Spleen (tissue), 11 donors: ENCODE measurements around the gene PTGER1. TPM values are rescaled to one million over a fixed set of nuclear protein-coding genes. Genes with fewer than 3 reads are reported as not detected.

ENCODE experiments used
- DNase-seq: peaks from one replicate; pipeline ENCODE4 v3.0.0-alpha.2; 2020
- H3K27ac ChIP-seq, 8 donors: fragments of 200-600 bp; sonication (generic) in 7 of 8; 1 replicate in 4 of 8; 2 replicates in 4 of 8; pipeline versions ENCODE4 v1.5.0 to v1.8.0; 2016 to 2021; ENCODE audit warnings: inconsistent platforms in 4 of 8, mild to moderate bottlenecking in 4 of 8, moderate library complexity in 1 of 8
- H3K27me3 ChIP-seq, 7 donors: fragments of 200-600 bp; sonication (generic) in 6 of 7; replicated peaks in 1 of 7; 1 replicate in 4 of 7; 2 replicates in 3 of 7; pipeline versions ENCODE4 v1.5.0 to v1.8.0; 2016 to 2021; ENCODE audit warnings: inconsistent platforms in 3 of 7, mild to moderate bottlenecking in 1 of 7
- H3K36me3 ChIP-seq, 6 donors: fragments of 200-600 bp; sonication (generic) in 5 of 6; 1 replicate in 4 of 6; 2 replicates in 2 of 6; pipeline versions ENCODE4 v1.5.0 to v1.8.0; 2016 to 2021; ENCODE audit warnings: inconsistent platforms in 2 of 6
- H3K4me1 ChIP-seq, 6 donors: fragments of 200-600 bp; sonication (generic) in 5 of 6; 1 replicate in 3 of 6; 2 replicates in 3 of 6; pipeline versions ENCODE4 v1.5.0 to v1.8.0; 2016 to 2021; ENCODE audit warnings: inconsistent platforms in 3 of 6
- H3K4me3 ChIP-seq, 8 donors: fragments of 200-600 bp; sonication (generic) in 7 of 8; 1 replicate in 4 of 8; 2 replicates in 4 of 8; pipeline versions ENCODE4 v1.5.0 to v1.8.0; 2016 to 2021; ENCODE audit warnings: inconsistent platforms in 4 of 8, mild to moderate bottlenecking in 4 of 8, moderate library complexity in 2 of 8
- H3K9me3 ChIP-seq, 8 donors: fragments of 200-600 bp; sonication (generic) in 7 of 8; 1 replicate in 4 of 8; 2 replicates in 4 of 8; pipeline versions ENCODE4 v1.5.0 to v1.8.0; 2016 to 2021; ENCODE audit warnings: inconsistent platforms in 4 of 8
- CTCF ChIP-seq, 11 experiments: fragments of 200-600 bp in 7 of 11; fragments of 450-650 bp in 4 of 11; sonication (generic) in 4 of 11; IDR thresholded peaks in 8 of 11; conservative IDR thresholded peaks in 3 of 11; 1 replicate in 7 of 11; 2 replicates in 4 of 11; pipeline versions ENCODE4 v1.4.0 to v1.8.0; 2016 to 2021; ENCODE audit warnings: antibody characterized with exemption in 11 of 11, inconsistent platforms in 4 of 11, mild to moderate bottlenecking in 1 of 11
- POLR2A ChIP-seq, 3 donors: fragments of 450-650 bp; IDR thresholded peaks; one replicate each; pipeline ENCODE4 v1.5.1; 2017; ENCODE audit warnings: antibody characterized with exemption in 3 of 3, mild to moderate bottlenecking in 1 of 3
- POLR2AphosphoS5 ChIP-seq, 3 donors: sonication (generic); formaldehyde crosslinking; IDR thresholded peaks; one replicate each; pipeline ENCODE4 v1.5.1; 2017; ENCODE audit warnings: antibody characterized with exemption in 3 of 3
- WGBS, 5 donors: extraction: QIAGEN DNeasy Blood & Tissue Kit in 3 of 5; methylation state at CpG; one replicate each; pipeline versions ENCODE4 v1.1.5 to v1.1.7; 2013 to 2018; 5-methylcytosine and 5-hydroxymethylcytosine counted together
- intact Hi-C: fragments of 100-400 bp; cut with DNase I; formaldehyde crosslinking; loops from one replicate; pipeline ENCODE4 v1.15.0; 2023; ENCODE audit warnings: low total_unique reads
- polyA plus RNA-seq, 3 donors: library from polyadenylated mRNA; stranded (reverse); fragments of 200-250 nt; gene quantifications; one replicate each; pipeline ENCODE4 v1.2.1, GENCODE V29; 2013
- total RNA-seq, 7 donors: library from RNA; depleted of rRNA in 3 of 7; stranded (reverse); fragments of >200 nt in 3 of 7; fragmentation: NEBNext Ultra II Directional in 4 of 7; extraction: Animal tissue kit (Norgen Biotek cat#: 25700) in 4 of 7; gene quantifications; one replicate each; pipeline versions ENCODE4 v1.1.0 to v1.2.1, GENCODE V29; 2016 to 2021
- donor health status: healthy with polysubstance abuse.
- donor health status: DM: no; HTN: no; CAD: no; lungs with moderate emphysema.
- donor health status: DM: no; HTN: no; CAD: no.
- donor health status: Bipolar disorder and iron deficiency.
- donor health status: healthy.
- donor health status: DM: no; HTN: no; CAD: no.
- donor health status: DM: yes; HTN: yes; CAD: no.

PTGER1 gene
- total and polyA plus RNA-seq, 10 donors: 1.8 to 26.8 (median 8.0) TPM

GRCh38 chr19:14496029-14496833 is 21.1 kb upstream of the PTGER1 start, which contains the start of gene GIPC1:
Gene GIPC1 (minus strand): TSS chr19:14496127. CDS start chr19:14482976, 13,151 bp downstream.
- Histone ChIP-seq H3K36me3 (peaks cover 0 to 17% (median 4%) of the 10 kb centered on the region in 6 donors), H3K27ac (peak within 1 kb of the TSS; percentile 3 to 83 (median 75)), H3K9me3 (no peaks in the 10 kb centered on the region), H3K4me1 (peaks cover 22 to 44% (median 36%) of the 10 kb centered on the region in 6 donors), H3K27me3 (no peaks in the 10 kb centered on the region), H3K4me3 (peak within 1 kb of the TSS; percentile 65 to 91 (median 72))
- 6 to 13% (median 7%) methylated on average over 39 to 71 of the region's 71 CpGs for WGBS, 5 donors
- intact Hi-C loops: no loop called here
- DNase-seq: peak; percentile 93
- TF ChIP-seq POLR2AphosphoS5 (IDR thresholded peaks at IDR 0.05): peak; percentile 75 to 86 (median 83)
- TF ChIP-seq CTCF (IDR thresholded peaks at IDR 0.05 in 8 of 11, conservative IDR thresholded peaks at IDR 0.05 in 3 of 11): peak in 1 of 11 experiments; percentile 18
- no peak for TF ChIP-seq POLR2A (IDR thresholded peaks at IDR 0.05)

- intact Hi-C loops: no loop called here
- 0 to 2% (median 1%) methylated on average over 2 to 28 of the region's 28 CpGs for WGBS, 5 donors
- peak overlapping the region; percentile 3 to 83 (median 75) for H3K27ac ChIP-seq
- TF ChIP-seq CTCF (IDR thresholded peaks at IDR 0.05 in 8 of 11, conservative IDR thresholded peaks at IDR 0.05 in 3 of 11) (no peak), POLR2AphosphoS5 (IDR thresholded peaks at IDR 0.05) (no peak), POLR2A (IDR thresholded peaks at IDR 0.05) (no peak)
- DNase-seq: no peak
- peaks cover 0 to 23% (median 7%) of the 10 kb centered on the region in 6 donors for H3K36me3 ChIP-seq
- H3K27me3 ChIP-seq: no peaks in the 10 kb centered on the region
- no peaks in the 10 kb centered on the region for H3K9me3 ChIP-seq
- H3K4me3 ChIP-seq: peak overlapping the region; percentile 65 to 91 (median 72)
- peaks cover 22 to 44% (median 36%) of the 10 kb centered on the region in 6 donors for H3K4me1 ChIP-seq
Observed at GRCh38 chr19:14495672-14496028, 20.5 kb upstream of the PTGER1 start.

GRCh38 chr19:14494910-14495671 is 19.9 kb upstream of the PTGER1 start:
- no peak for DNase-seq
- intact Hi-C loops: no loop called here
- H3K36me3 ChIP-seq: peaks cover 0 to 28% (median 9%) of the 10 kb centered on the region in 6 donors
- 31 to 44% (median 39%) methylated on average over 11 to 14 of the region's 14 CpGs for WGBS, 5 donors
- peak overlapping the region; percentile 65 to 91 (median 72) for H3K4me3 ChIP-seq
- H3K27ac ChIP-seq: peak overlapping the region; percentile 3 to 83 (median 75)
- no peaks in the 10 kb centered on the region for H3K9me3 ChIP-seq
- H3K27me3 ChIP-seq: no peaks in the 10 kb centered on the region
- H3K4me1 ChIP-seq: peaks cover 22 to 44% (median 36%) of the 10 kb centered on the region in 6 donors
- TF ChIP-seq POLR2AphosphoS5 (IDR thresholded peaks at IDR 0.05): no peak
- TF ChIP-seq POLR2A (IDR thresholded peaks at IDR 0.05): no peak
- TF ChIP-seq CTCF (IDR thresholded peaks at IDR 0.05 in 8 of 11, conservative IDR thresholded peaks at IDR 0.05 in 3 of 11): no peak
